Sigmoid colon (tissue), 4 donors: ENCODE results near the gene NAT10.

Experiments
- CTCF ChIP-seq, 4 experiments: fragments of 450-650 bp in 3 of 4; fragments of 200-600 bp in 1 of 4; IDR thresholded peaks; one replicate each; pipeline ENCODE4 v1.5.1; 2016 to 2019; ENCODE audit warnings: antibody characterized with exemption in 4 of 4, mild to moderate bottlenecking in 3 of 4, moderate library complexity in 2 of 4
- POLR2A ChIP-seq, 2 donors: fragments of 450-650 bp; IDR thresholded peaks; one replicate each; pipeline ENCODE4 v1.6.1; 2016; ENCODE audit warnings: antibody characterized with exemption in 2 of 2, mild to moderate bottlenecking in 2 of 2, moderate library complexity in 2 of 2
- POLR2AphosphoS5 ChIP-seq, 4 donors: sonication (generic); formaldehyde crosslinking; IDR thresholded peaks; one replicate each; pipeline ENCODE4 v1.6.1; 2017; ENCODE audit warnings: antibody characterized with exemption in 4 of 4

GRCh38 chr11:34075178-34075820 lies 30.1 kb upstream of the NAT10 start:
- no peak for TF ChIP-seq POLR2A (IDR thresholded peaks at IDR 0.05)
- no peak for TF ChIP-seq POLR2AphosphoS5 (IDR thresholded peaks at IDR 0.05)
- TF ChIP-seq CTCF (IDR thresholded peaks at IDR 0.05): no peak
